Chondrocyte (in vitro differentiated cells): ENCODE results near the gene RNLS. TPM values are rescaled to one million over a fixed set of nuclear protein-coding genes. Genes with fewer than 3 reads are reported as not detected.
A peak's percentile ranks its signal among the peaks of the same experiment; 100 is the strongest.

ENCODE experiments used
- DNase-seq: peaks from one replicate; pipeline ENCODE4 v3.0.0; 2021; ENCODE audit warnings: mixed read lengths, low spot score
- H3K27ac Mint-ChIP-seq: one replicate; pipeline ENCODE4 v1.8.0; 2021; ENCODE audit warnings: mild to moderate bottlenecking, moderate library complexity, mixed read lengths; ENCODE audit not compliant: unreplicated experiment
- H3K27me3 Mint-ChIP-seq: 2 replicates; pipeline ENCODE4 v1.8.0; 2021; ENCODE audit warnings: low read depth, mixed read lengths
- H3K36me3 Mint-ChIP-seq: 2 replicates; pipeline ENCODE4 v1.8.0; 2021; ENCODE audit warnings: low read depth, mixed read lengths
- H3K4me1 Mint-ChIP-seq: 2 replicates; pipeline ENCODE4 v1.8.0; 2021; ENCODE audit warnings: low read depth, mild to moderate bottlenecking, mixed read lengths
- H3K4me3 Mint-ChIP-seq: one replicate; pipeline ENCODE4 v1.8.0; 2021; ENCODE audit warnings: mild to moderate bottlenecking, moderate library complexity, mixed read lengths; ENCODE audit not compliant: unreplicated experiment
- H3K9me3 Mint-ChIP-seq: 2 replicates; pipeline ENCODE4 v1.8.0; 2021; ENCODE audit warnings: low read depth, mixed read lengths
- CTCF ChIP-seq: fragments of 200-600 bp; sonication (generic); IDR thresholded peaks from 2 replicates; pipeline ENCODE4 v1.5.0; 2021; ENCODE audit warnings: antibody characterized with exemption, mild to moderate bottlenecking, moderate library complexity
- total RNA-seq: library from RNA; stranded (reverse); gene quantifications from 3 replicates; pipeline ENCODE4 v1.2.1, GENCODE V29; 2021

Gene RNLS
- total RNA-seq, 1 donor from 2014 or later, result 5.1 TPM

GRCh38 chr10:88253622-88254021 is 329.5 kb downstream of the RNLS start:
- Mint-ChIP-seq H3K4me1 (peaks cover 27% of the 10 kb centered on the region), H3K9me3 (no peaks in the 10 kb centered on the region), H3K27me3 (no peaks in the 10 kb centered on the region), H3K4me3 (no peak overlapping the region), H3K27ac (no peak overlapping the region), H3K36me3 (no peaks in the 10 kb centered on the region)
- TF ChIP-seq CTCF, result no peak
- no peak for DNase-seq

GRCh38 chr10:88253128-88253527 is 330.0 kb downstream of the RNLS start:
- Mint-ChIP-seq H3K27me3 (no peaks in the 10 kb centered on the region), H3K4me1 (peaks cover 27% of the 10 kb centered on the region), H3K27ac (no peak overlapping the region), H3K9me3 (no peaks in the 10 kb centered on the region), H3K4me3 (no peak overlapping the region), H3K36me3 (no peaks in the 10 kb centered on the region)
- TF ChIP-seq CTCF, result no peak
- DNase-seq, result no peak

- Mint-ChIP-seq H3K4me3 (no peak overlapping the region), H3K27ac (no peak overlapping the region), H3K4me1 (peaks cover 48% of the 10 kb centered on the region), H3K27me3 (no peaks in the 10 kb centered on the region), H3K9me3 (no peaks in the 10 kb centered on the region), H3K36me3 (no peaks in the 10 kb centered on the region)
- no peak for DNase-seq
- no peak for TF ChIP-seq CTCF
These were observed 333.7 kb downstream of the RNLS start for GRCh38 chr10:88249450-88249849.

- H3K4me1 Mint-ChIP-seq, result peaks cover 46% of the 10 kb centered on the region
- no peak overlapping the region for H3K27ac Mint-ChIP-seq
These were observed 336.4 kb downstream of the RNLS start for GRCh38 chr10:88246675-88247074.

GRCh38 chr10:88245974-88246511 is 337.1 kb downstream of the RNLS start:
- TF ChIP-seq CTCF, result no peak
- DNase-seq, result no peak
- Mint-ChIP-seq H3K27me3 (no peaks in the 10 kb centered on the region), H3K36me3 (no peaks in the 10 kb centered on the region), H3K27ac (peak overlapping the region; percentile 55), H3K9me3 (peaks cover 2% of the 10 kb centered on the region), H3K4me1 (peaks cover 46% of the 10 kb centered on the region), H3K4me3 (no peak overlapping the region)

More at GRCh38 chr10:88246675-88247074, 336.4 kb downstream of the RNLS start:
- Mint-ChIP-seq H3K27me3 (no peaks in the 10 kb centered on the region), H3K9me3 (peaks cover 2% of the 10 kb centered on the region), H3K4me3 (no peak overlapping the region), H3K36me3 (no peaks in the 10 kb centered on the region)
- DNase-seq, result no peak
- TF ChIP-seq CTCF, result no peak
